HG03571 (cell line): ENCODE data around the gene CDH13.

Experiments
- ATAC-seq: cut with Tn5 transposase; IDR thresholded peaks from one replicate; pipeline ENCODE4 v1.9.1; 2021; ENCODE audit not compliant: unreplicated experiment

The CDH13 gene

DNA sequence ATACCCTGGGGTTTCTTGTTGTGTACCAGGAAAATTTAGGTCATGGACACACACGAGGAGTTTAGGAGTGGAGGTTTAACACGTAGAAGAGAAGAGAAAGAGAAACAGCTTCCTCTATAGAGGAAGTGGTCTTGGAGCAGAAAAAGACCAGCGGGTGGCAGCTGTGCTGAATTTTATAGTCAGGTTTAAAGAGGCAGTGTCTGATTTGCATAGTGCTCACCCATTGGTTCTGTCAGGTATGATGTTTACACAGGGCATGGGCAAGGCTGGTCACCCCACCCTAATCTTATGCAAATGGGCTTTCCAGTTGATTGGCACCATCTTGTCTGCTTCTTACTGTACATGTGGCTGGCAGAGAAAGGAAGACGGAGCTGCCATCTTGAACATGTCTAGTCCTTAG is 309.0 kb downstream of the CDH13 start:
- no peak for ATAC-seq

GRCh38 chr16:82936941-82937551 is 310.3 kb downstream of the CDH13 start:
- ATAC-seq: no peak

GRCh38 chr16:82937926-82938520 is 311.3 kb downstream of the CDH13 start:
- ATAC-seq: no peak

GRCh38 chr16:82943371-82943770 is 316.6 kb downstream of the CDH13 start:
- ATAC-seq: no peak

DNA sequence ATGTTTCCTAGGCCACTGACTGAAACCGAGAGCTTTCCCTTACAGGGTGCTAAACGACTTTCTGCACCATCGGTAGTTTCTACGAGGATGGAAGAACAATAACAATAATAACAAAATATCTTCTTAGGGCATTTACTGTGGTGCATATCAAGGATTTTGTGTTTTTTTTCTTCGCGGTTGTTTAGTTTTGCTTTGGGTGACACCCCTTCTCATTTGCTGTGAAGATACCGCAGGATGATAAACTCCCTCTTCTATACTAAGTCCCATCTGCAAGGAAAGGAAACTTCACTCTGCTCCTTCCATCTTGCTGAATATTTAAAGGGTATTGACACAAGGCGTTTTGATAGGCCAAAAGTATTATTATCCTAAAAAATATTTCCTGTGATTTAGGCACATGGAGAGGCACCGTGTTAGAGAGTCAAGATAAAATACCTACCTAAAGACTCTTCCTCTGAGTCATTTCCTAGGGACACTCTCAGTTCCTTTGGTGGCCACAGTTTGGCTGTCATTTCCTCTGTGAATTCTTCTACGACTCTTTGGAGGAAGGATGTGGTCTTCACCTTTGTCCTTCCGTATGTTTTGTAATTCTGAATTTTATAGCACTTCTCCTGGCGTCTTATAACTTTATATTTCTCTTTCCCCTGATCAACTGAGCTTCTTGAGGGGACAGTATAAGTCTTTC is 318.8 kb downstream of the CDH13 start:
- ATAC-seq: no peak

GRCh38 chr16:82947698-82948097 is 320.9 kb downstream of the CDH13 start:
- no peak for ATAC-seq

GRCh38 chr16:82949016-82949415 is 322.2 kb downstream of the CDH13 start:
- no peak for ATAC-seq

DNA sequence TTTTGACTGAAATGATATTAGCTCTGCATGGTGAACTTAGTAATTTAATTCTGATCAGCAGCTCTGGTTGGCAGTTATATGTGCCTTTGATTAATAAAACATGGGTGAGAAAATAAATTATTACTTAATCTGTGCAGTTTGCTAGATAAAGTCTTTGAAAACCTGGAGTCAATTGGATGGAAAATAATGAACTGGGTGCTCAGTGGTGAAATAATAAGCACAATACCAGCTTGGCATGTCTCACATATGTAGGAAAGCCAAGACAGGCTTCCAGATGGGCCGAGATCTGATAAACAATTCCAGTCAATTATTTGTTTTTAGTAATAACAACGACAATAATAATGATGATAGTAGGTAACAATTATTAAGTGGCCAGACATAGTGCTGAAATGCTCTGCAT is 326.7 kb downstream of the CDH13 start:
- no peak for ATAC-seq

- ATAC-seq: no peak
Observed at GRCh38 chr16:82954224-82954929, 327.6 kb downstream of the CDH13 start.

- no peak for ATAC-seq
Observed at GRCh38 chr16:82955741-82956348, 329.1 kb downstream of the CDH13 start.

GRCh38 chr16:82957212-82957611 is 330.4 kb downstream of the CDH13 start:
- ATAC-seq: no peak

DNA sequence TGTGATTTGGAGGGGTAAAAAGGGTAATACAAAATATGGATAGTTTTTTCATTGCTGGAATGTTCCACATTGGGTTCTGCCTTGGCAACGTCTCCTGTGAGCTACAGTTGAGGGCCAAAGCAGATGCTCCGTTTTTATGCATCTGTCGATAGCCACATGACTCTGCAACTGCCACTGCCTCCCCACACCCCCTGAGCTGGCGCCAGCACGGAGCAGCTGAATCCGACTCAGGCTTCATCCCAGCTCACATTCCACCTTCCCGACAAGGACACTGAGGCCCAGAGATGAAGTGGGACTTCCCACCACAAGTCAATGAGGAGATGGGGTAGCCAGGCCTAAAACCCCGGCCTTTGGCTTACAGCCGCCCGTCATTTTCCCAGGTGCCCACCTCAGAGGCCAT is 334.1 kb downstream of the CDH13 start:
- no peak for ATAC-seq

GRCh38 chr16:82963653-82964052 is 336.9 kb downstream of the CDH13 start:
- ATAC-seq: no peak

DNA sequence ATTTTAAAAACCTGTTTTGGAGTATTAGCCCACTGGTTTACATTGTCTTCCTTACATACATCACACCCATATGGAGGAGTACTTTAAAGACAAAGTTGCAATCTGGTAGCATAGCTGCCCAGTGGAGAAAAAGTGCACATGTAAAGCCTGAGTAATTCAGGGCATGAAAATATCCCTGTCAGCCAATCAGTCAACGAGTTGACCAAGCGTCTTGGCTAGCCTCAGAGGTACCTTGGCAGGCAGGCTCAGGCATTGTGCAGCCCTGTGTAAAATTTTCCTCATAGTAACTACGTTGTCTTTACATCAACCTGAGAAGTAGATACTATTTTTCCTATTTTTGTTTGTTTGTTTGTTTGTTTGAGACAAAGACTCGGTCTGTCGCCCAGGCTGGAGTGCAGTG is 339.0 kb downstream of the CDH13 start:
- no peak for ATAC-seq

DNA sequence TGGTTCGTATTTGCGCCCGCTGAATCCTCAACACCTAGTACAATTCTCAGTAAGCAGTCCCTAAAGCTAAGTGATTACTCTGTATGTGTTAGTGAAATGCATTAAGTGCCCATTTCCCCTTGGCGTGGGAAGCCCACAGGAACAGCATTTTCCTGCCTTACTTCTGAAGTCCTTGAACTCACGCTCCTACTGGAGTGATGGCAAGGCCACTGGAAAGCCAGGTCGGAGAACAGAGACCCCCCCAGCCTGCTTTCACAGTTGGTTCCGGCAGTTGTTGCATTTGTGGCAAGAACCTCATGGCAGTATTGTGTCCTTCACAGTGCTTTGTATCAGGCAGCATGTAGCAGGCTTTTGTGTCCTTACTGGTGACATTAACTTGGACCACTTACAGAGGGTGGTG is 340.7 kb downstream of the CDH13 start:
- no peak for ATAC-seq

- no peak for ATAC-seq
Observed at GRCh38 chr16:82971126-82971525, 344.4 kb downstream of the CDH13 start.

DNA sequence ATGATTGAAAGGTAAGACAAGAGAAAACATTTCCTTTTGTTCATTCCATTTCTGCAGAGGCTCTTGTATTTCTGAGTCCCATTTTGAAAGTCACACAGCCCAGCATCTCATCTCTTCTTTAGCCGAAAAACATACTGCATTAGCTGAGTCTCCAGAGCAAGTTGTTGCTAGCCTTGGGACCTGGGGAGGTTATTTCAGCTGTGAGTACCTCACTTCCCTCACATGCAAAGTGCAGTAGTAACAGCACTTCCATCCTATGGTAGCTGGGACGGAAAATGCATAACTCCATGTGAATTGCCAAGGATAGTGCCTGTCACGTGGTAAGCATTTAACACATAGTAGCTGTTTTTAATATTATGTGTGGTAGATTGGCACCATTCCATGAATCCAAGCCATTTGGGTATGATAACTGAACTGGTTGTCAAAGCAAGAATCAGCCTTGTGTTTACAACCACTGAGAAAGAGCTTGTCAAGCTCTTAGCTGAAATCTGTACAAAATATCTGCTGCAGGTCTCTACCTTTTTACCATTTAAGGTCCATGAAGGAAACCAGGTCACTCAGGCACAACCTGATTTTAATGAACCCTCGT is 345.7 kb downstream of the CDH13 start:
- no peak for ATAC-seq

GRCh38 chr16:82979406-82980111 is 352.8 kb downstream of the CDH13 start:
- no peak for ATAC-seq

- no peak for ATAC-seq
Observed at GRCh38 chr16:82980810-82981209, 354.0 kb downstream of the CDH13 start.

GRCh38 chr16:82987767-82988166 is 361.0 kb downstream of the CDH13 start:
- no peak for ATAC-seq

DNA sequence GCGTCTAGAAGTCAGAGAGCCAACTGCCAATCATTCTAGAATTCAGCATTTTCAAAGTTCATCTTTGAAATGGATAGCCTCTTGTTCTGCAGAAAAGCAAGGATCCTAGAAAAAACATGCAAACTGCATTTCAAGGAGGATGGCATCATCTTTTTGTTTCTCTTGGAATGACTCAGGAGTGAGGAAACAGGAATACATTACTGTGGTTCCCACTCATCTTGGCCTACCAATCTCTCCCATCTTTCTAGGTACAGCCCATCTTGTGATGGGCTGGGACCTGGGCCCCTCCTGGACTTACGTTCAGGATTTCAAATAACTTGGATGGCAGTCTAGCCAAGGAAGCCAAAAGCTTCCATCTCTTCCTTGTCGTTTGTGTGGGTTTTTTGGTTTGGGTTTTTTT is 363.4 kb downstream of the CDH13 start:
- ATAC-seq: no peak
